Inflammatory macrophage (primary cell): Measurements from ENCODE around the gene MYO10.
"Not testable (repeated sequence)": the region's sequence is repeated elsewhere in the genome, so short reads cannot be mapped to it uniquely, and the experiment has no call there.

Experiments
- DNase-seq, 2 donors: peaks; one replicate each; pipeline ENCODE4 v3.0.0-alpha.2; 2020 to 2022

The MYO10 gene

DNA sequence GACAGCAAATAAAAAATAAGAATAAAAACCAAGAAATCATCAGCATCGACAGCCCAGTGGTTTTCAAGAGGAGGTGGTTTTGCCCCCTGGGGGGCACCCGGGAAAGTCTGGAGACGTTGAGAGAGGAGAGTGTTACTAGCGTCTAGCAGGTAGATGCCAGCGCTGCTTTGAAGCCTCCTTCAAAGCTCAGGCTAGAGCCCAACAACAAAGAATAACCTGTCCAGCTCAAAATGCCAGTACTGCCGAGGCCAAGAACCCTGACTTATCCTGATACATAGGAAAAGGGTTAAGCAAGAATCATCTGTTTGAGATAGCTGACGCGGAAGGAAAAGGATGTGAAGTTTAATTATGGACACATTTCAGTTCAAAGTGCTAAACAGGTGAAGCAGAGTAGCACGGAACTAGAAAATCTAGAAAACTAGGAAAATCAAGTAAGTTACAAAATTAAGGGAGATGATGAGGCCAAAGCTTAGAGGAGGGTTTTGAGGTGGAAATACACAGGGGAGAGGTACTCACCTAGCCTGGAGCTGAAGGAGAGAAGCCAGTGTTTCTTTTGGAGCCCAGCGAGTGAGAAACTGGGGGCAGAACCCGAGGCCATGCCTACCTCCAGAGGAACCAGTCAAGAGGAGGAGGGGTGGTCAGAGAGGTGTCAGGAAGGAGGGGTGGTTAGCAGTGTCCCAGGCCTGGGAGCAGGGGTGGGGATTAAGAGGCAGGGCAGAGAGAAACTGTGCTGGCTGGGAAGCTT lies 198.3 kb downstream of the MYO10 start:
- no peak for DNase-seq

DNA sequence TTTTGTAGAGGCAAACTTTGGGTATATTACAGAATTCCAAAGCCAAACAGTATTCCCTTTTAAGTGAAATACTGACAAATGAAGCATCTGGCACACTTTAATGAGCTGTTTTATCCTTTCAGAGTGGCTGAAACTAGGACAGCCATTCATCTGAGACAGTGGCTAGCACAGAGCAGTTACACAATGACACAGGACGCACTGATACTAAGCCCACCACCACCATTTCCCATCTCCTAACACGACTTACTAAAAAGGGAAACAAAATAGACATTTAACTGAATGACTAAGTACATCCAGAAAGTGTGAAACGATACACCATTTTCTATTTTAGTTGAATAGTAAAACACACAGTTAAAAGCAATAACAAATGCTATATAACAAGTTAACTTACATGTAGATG lies 198.9 kb downstream of the MYO10 start:
- DNase-seq = no peak

- DNase-seq = no peak
Measured at GRCh38 chr5:16736158-16736995, 199.7 kb downstream of the MYO10 start.

GRCh38 chr5:16735101-16736060 lies 200.7 kb downstream of the MYO10 start:
- DNase-seq = no peak

DNA sequence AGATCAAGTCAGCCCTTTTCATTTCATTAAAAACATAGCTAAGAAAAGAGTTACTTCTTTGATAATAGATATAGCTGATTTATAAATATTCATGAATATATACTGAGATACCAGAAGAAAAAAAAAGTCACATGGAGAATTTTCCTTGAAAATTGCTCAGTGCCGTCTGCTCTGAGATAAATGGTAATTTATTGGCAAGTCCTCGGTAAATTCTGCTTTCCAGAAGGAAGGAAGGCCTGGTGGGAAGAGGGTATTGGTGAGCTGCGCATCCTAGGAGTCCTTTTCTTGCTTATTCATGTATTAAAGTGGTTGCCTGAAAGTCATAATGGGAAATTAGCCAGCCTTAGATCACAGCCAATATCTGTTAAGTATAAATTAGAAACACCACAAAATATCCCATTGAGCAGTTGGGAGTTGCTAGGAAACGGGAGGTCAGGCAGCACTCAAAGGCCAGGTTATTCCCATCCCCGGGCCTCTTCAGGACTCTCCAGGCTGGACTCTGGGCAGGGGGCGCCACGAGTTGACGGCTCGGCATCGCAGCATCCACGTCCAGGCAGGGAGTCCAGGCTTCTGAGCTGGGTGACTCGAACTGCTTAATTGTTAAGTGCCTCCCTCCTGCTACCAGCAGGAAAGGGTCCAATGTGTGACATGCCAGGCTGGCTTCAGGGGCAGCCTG lies 202.6 kb downstream of the MYO10 start:
- DNase-seq = no peak

DNA sequence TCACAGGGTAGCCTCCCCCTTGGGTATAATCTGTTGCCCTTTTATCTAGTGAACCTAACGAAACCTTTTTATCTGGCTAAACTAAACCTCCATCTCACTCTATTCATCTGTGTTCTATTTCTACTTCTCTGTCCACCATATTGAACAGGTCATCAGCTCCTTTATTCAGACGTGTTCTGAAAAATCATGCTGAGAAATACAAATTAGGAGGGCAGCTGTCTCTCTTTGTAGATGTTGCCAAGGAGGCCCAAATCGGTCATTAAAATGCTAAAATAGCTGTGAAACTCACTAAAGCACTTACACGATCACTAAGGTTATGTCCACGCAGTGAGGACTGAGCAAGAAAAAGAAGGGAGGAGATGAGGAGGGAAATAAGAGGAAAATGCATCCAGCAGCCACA lies 203.7 kb downstream of the MYO10 start:
- DNase-seq = no peak

GRCh38 chr5:16727755-16728325 lies 208.2 kb downstream of the MYO10 start:
- DNase-seq = peak in 1 of 2 donors; percentile 19

DNA sequence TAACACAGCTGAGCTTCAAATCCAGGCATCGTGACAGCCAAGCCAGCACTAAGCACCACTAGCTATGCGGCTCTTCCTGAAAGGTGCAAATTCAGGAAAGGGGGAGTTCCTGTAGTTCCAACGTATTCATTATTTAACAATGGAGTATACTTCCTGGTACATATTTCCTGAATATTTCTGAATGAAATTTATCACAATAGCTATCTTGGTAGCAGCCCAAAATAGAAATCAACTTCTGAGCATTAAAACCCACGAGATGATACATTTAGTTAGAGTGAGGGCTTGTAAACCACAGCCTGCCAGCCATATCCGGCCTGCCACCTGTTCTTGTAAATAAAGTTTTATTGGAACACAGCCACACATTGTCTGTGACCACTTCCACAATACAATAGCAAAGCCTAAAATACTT lies 209.5 kb downstream of the MYO10 start:
- DNase-seq = no peak

- DNase-seq = no peak
Measured at GRCh38 chr5:16725575-16725974, 210.5 kb downstream of the MYO10 start.

DNA sequence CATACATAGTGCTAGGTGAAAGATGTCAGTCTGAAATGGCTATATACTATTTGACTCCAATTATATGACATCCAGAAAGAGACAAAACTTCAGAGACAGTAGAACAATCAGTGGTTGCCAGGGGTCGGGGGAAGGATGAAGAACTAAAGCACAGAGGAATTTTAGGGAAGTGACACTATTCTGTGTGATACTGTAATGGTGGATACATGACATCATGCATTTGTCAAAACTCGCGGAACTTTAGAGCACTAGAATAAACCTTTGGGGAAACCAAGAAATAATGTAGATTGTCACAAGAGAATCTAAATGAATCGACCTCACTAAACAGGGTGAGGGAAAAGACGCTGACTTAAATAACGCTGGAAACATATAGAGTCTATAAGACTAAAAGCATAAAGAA lies 212.3 kb downstream of the MYO10 start:
- no peak for DNase-seq

GRCh38 chr5:16722097-16722495 lies 214.0 kb downstream of the MYO10 start:
- DNase-seq = no peak

DNA sequence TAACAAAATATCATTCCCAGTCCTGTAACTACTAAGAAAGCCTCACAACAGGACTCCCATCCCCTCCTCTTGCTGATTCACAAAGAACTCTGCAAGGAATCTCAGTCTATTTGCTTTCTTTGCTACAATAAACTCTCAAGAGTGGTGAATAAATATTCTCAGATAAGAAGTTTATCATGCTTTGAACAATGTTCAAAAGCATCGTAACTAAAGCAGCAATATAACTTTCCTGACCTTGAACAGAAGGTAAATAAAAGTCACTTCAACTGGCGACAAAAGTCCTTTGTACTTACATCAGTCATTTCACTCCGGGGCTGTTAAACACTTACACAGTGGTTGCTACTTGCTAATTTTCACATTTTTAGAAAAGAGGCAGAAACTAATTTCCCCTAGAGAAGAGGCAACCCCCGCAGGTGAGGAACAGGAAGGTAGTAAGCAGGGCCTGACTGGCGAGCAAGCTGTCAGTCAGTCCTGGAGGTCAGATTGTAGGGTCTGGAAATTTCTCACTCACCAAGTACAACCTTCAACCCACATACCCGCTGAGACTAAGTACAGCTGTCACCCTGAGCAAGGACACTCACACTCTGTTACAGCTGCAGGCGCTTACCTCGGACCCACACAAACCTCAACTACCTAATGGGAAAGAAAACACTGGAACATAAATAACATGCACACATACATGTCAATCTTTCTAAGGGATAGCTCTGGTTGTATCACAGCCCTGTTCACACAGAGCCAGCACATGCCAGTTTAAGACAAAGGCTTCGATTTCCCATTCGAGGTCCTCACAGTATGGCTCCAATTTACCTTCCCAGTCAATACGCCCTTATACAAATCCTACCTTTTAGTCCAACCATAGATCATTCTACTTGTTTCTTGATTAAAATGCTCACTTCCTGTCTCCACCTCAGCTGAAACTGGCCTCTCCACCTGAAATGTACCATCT lies 214.7 kb downstream of the MYO10 start:
- no peak for DNase-seq

- not testable (repeated sequence) for DNase-seq
Measured at GRCh38 chr5:16718036-16718435, 218.1 kb downstream of the MYO10 start.

DNA sequence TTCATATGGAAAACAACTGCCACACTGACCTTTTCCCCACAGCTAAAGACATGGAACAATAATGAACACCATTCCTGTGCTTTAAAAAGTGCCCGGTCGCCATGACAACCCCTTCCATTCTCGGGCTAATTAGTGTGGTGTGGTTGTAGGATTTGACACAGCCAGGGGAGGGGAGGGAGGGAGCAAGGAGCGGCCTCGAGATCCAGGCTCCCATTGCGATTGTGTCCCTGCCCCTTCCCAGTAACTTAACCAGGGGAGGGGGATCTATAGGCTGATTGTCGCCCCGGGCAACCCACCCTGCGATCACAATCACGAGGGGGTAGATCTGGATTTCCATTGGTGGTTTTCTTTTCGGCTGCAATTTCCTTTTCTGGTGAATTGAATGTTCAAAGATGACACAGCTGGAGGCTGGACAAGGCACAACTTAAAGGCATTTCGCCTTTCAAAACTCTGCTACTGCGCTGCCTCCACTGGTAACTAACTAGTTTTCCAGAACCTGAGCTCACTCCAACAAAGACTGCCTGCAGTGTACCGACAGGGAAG lies 222.6 kb downstream of the MYO10 start:
- no peak for DNase-seq

- DNase-seq = no peak
Measured at GRCh38 chr5:16712620-16713019, 223.5 kb downstream of the MYO10 start.

DNA sequence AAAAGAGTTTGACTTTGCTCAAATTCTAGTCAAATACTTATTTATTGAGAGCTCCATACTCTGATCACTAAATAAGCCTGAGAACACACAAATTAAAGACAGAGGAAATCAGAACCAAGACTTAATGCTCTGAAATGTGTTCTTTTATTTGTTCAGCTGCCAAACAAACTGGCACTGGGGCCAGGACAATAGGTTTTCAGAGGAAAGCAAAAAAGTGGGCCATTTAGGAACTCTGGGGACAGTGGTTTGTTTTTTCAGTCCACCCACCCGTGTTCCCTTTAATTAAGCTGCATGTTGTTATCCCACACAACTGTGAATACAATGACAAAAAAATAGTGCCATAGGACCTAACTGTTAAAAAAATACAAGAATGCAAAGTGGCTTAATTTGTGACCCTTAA lies 223.9 kb downstream of the MYO10 start:
- DNase-seq = no peak

DNA sequence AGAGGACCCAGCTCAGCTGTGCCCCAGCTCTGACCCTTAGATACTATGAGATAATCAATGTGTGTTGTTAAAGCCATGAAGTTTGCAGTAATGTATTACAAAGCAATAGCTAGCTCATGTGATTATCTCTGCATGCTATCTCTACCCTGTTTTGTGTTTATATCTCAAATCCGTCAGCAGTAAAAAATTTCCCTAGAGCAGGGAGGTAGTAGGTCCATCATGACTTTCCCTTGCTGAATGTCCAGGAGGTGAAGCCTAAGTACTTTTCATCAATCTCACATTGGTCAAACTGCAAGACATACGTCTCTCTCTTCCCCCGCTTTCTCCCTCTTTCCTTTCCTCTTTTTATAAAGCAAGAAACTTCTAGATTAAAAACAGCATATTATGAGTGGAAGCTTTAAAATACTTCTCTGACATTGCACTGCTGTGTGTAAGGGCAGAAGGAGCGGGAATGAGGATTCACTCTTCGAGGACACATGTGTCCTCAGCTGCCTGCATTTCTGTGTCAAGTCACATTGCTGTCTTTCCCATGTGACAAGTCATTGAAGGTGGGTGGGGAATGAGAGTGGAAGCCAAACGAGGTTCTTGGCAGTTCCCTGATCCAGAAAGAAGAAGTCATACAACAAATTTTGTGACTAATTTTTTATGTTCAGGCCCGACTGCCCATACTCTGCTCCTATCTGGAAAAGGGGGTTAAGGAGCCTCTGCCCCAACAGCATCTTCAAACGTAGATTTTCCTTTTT lies 226.2 kb downstream of the MYO10 start:
- peak; percentile 32 to 59 for DNase-seq

DNA sequence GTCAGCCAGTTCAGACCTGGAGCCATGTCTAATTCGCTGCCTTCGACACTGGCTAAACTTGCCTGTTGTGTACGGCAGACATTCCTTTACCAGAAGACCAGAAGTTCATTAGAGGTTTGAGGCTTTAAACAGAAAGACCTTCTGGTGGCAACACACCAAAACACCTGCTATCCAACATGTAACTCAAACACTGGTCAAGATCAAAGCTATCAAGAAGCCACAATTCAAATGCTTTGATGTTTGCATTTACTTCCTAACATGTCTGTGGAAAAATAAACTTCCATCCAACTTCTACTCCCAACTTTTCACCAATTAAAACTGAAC lies 228.3 kb downstream of the MYO10 start:
- DNase-seq = no peak

DNA sequence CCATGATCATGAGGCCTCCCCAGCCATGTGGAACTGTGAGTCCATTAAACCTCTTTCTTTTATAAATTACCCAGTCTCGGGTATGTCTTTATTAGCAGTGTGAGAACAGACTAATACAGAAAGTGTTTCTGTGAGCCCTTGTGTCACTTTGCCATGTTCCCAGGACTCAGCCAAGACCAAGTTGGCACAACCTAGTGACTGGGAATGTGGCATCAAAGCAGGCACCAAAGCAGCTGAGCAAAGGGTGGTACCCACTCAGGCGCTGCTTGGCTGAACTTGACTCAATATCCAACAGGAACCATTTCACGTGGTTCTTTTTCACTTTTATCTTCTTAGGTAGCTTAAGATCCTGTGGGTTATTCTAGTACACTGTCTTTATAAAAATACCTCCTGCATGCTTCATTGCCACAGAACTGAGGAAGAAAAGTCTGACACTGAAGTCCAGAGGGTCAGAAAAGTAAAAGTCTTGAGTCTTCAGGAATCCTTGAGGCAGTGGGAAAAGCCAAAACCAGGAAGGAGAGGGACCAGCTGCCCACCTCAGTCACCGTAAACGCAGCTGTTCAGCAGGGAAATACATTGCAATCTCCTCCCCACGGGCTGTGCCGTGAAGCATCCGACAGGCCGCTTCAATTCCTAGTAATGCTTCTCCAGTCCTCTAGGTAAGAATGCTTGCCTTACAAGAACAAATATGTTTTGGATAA lies 228.8 kb downstream of the MYO10 start:
- no peak for DNase-seq
